WI38 (cell line): ENCODE measurements around the gene PADI2.

Source experiments
- H3K4me3 ChIP-seq: 2 replicates; pipeline ENCODE4 v1.5.1; 2011; ENCODE audit warnings: low read depth, mild to moderate bottlenecking, control low read depth, low read length
- TF ChIP-seq, protein P1 (sequence below): IDR thresholded peaks from 2 replicates; pipeline ENCODE4 v1.5.1; 2012; ENCODE audit warnings: low read depth, mild to moderate bottlenecking, control low read depth, low read length

Gene PADI2

GRCh38 chr1:17086751-17087150, 32.5 kb downstream of the PADI2 start:
- TF ChIP-seq, protein P1, sequence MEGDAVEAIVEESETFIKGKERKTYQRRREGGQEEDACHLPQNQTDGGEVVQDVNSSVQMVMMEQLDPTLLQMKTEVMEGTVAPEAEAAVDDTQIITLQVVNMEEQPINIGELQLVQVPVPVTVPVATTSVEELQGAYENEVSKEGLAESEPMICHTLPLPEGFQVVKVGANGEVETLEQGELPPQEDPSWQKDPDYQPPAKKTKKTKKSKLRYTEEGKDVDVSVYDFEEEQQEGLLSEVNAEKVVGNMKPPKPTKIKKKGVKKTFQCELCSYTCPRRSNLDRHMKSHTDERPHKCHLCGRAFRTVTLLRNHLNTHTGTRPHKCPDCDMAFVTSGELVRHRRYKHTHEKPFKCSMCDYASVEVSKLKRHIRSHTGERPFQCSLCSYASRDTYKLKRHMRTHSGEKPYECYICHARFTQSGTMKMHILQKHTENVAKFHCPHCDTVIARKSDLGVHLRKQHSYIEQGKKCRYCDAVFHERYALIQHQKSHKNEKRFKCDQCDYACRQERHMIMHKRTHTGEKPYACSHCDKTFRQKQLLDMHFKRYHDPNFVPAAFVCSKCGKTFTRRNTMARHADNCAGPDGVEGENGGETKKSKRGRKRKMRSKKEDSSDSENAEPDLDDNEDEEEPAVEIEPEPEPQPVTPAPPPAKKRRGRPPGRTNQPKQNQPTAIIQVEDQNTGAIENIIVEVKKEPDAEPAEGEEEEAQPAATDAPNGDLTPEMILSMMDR: no peak

DNA sequence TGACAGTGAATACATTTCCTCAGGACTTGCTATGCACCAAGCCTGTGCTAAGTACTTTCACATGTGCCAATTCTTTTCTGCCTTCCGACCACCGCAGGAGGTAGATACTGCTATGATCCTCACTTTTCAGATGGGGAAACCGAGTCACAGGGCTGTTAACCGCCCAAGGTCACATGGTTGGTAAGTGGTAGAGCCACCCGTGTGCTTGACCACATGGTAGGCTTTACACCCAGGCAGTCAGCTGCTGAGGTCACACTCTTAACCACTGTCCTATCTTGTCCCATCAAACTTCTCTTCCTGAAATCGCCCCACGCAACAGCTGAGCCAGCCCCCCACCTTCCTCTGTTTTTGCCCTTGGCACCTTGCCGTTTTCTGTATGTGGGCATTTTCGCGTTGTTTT, 34.5 kb downstream of the PADI2 start:
- H3K4me3 ChIP-seq: no peak overlapping the region
- TF ChIP-seq, protein P1: no peak

More at GRCh38 chr1:17086751-17087150, 32.5 kb downstream of the PADI2 start:
- no peak overlapping the region for H3K4me3 ChIP-seq

- no peak overlapping the region for H3K4me3 ChIP-seq
- TF ChIP-seq, protein P1: no peak
Observed at GRCh38 chr1:17082761-17083160, 36.5 kb downstream of the PADI2 start.

DNA sequence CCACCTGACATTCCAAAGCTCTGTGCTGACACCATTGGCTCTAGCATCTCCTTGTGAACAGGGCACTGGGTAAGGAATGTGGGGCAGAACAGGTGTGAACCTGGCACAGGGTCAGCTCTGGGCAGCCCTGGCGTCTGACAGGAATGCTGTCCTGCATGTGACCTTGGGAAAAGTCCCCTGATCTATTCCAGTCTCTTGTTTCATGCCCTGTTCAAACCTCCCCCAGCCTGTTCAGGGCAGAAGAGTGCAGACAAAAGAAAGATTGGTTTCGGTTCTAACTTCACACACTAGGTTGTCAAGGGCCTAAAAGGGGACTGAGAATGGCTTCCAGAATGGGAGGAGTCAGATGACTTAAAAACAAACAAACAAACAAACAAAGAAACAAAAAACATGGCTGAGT, 37.8 kb downstream of the PADI2 start:
- TF ChIP-seq, protein P1: no peak
- no peak overlapping the region for H3K4me3 ChIP-seq

- H3K4me3 ChIP-seq: no peak overlapping the region
- TF ChIP-seq, protein P1: no peak
Observed at GRCh38 chr1:17080880-17081279, 38.4 kb downstream of the PADI2 start.

DNA sequence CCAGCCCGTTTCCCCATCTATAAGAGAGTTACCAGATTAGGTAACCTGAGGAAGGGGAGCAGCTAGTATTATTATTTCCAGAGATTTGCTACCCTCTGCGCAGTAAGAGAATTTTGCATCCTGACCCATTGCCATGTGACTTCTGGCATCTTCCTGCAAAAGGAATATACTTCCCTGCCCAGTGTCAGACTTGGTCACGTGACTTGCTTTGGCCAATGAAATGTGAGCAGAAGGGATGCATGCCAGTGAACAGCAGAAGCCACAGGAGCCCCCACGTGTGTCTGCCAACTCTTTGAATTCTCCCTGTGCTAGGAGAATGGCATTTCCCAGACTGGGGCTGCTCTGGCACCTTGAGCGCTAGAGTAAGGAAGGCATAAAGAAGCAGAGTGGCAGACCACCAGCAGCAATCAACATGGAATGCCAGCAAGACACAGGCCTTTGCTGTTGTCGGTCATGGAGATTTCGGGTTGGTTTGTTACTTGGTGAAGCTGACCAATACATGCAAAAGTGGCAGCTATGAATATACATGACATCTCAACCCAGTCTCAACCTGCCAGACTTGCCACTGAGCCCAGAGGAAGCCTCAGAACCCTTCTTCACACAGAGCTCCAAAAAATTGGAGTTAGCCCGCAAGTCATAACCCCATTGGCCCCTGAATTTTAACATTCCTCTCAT, 39.0 kb downstream of the PADI2 start:
- TF ChIP-seq, protein P1: no peak
- no peak overlapping the region for H3K4me3 ChIP-seq

DNA sequence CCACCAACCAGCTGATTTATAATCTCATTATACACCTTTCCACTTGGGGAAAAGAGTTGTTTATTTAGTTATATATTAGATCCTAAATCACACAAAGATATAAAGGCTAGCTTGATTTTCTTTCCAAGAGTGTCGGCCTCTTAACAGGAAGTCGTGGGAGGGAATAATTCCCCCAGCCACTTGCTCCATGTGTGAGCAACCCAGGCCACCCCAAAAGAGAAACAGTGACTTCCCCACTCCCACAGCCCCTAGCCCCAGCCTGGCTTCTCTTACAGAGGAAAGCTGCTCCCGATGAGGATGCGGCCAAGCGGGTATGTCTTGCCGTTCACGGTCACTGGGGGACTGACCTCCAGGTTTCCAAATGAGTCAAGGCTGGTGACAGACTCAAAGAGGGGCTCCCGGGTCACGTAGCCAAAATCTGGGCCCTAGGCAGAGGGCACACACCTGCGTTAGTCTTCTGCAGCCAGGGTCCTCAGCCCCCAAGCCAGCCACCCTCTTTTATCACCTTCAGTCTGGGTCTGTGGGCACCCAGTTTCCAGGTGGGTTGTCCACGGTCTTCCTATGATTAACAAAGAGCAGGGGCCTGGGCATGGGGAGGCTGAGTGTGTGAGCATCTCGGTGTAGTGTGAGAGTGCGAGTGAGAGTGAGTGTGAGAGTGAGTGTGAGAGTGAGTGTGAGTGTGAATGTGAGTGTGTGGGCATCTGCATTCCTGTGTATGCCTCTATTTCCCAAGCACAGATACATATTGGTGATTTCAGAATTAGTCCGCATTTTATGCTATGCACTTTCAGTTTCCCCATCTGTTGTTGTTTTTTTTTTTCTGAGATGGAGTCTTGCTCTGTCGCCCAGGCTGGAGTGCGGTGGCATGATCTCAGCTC, 40.0 kb downstream of the PADI2 start:
- H3K4me3 ChIP-seq: no peak overlapping the region
- TF ChIP-seq, protein P1: no peak
